ENCODE results near the gene SLC26A1.
"Not testable (repeated sequence)": the region's sequence is repeated elsewhere in the genome, so short reads cannot be mapped to it uniquely, and the experiment has no call there.

Gene SLC26A1

DNA sequence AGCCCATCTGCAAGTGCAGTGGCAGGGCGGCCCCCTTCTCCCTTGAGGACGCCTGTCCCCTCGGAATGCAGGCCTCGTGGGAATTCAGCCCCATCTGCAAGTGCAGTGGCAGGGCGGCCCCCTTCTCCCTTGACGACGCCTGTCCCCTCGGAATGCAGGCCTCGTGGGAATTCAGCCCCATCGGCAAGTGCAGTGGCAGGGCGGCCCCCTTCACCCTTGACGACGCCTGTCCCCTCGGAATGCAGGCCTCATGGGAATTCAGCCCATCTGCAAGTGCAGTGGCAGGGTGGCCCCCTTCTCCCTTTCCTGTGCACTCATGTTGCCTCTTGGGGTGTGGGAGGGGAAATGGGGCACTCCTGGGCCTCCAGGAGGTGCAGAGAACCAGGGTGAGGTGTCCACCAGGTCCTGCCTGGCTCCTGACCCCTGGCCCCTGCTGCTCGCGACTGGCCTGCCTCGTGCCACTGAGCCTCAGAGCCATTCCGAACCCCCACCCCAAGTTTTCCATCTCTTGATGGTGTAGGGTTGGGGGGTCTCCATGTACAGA, 6.8 kb upstream of the SLC26A1 start:
- in situ Hi-C loops (cut with MboI; ENCODE audit: low sequenced_read_pairs) = no loop called here

DNA sequence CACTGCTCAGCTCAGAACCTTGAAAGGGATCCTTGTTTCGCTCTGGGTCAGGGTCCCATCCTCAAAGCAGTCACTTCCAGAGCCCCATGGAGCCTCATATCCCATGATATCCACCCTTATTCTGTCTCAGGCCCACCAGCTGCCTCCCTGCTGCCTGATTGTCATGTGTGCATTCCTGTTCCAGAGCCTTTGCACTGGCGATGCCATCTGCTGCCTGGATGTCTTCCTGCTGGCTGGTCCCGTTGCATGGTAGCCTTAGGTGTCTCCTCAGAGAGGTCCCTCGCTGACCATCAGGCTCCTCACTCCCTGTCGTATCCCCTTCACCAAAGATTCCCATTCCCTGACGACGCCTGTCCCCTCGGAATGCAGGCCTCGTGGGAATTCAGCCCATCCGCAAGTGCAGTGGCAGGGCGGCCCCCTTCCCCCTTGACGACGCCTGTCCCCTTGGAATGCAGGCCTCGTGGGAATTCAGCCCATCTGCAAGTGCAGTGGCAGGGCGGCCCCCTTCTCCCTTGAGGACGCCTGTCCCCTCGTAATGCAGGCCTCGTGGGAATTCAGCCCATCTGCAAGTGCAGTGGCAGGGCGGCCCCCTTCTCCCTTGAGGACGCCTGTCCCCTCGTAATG, 6.1 kb upstream of the SLC26A1 start:
- in situ Hi-C loops (cut with MboI; ENCODE audit: low sequenced_read_pairs) = not testable (repeated sequence)

DNA sequence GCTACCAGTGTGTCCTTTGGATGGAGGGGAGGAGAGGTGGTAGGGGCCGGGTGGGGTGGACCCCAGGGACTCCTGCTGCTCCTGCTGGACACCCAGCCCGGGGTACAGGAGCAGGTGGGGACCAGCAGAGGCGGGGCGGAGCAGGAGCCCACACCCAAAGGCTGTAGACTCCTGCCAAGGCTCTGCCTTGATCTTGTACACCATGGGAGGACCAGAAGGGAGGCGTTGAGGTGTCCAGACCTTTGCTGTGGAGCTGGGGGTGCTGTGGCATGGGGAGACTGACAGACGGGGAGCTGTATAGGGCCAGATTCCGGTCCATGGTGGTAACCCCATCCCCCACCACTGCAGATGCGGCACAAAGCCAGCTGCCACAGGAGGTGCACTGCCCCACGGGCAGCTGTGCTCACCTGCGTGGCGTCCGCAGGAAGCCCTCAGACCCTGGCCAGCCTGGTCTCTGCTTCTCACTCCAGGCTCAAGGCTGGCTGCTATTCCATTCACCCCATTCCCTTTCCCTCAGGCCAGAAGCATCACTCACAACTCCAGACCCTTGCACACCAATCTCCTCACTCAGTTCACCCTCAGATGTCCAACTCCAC, 5.0 kb upstream of the SLC26A1 start:
- in situ Hi-C loops (cut with MboI; ENCODE audit: low sequenced_read_pairs) = no loop called here

DNA sequence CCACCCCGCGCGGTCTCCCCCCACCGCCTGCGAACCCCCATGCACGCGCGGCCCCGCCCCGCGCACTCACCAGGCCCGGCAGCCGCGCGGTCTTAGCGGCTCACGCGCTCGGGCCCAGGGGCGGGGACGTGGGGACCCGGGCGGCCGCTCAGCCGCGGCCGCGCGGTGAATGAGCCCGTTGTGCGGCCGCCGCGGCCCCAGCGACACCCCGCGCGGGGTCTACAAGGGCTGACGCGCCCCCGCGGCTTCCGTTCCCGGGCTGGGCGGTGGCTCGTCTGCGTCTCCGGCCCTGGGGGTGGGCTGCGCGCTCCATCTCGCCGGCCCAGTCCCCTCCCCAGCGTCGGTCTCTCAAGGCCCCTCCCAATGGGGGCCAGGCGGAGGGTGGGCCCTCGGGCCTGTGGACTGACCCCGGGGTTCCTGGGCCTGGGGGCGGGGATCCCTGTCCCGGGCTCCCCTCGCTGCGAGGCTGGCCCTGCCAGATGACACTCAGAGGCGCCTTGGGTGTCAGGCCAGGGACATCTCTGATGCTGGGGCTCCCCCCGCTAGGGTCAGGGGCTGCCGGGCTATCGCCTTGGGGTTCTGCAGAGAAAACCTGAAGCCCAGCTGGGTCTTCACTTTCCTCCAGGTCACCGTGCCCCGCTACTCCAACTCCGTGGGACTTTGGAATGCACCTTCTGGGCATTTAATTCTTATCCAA, 4.3 kb upstream of the SLC26A1 start:
- in situ Hi-C loops (cut with MboI; ENCODE audit: low sequenced_read_pairs) = no loop called here

DNA sequence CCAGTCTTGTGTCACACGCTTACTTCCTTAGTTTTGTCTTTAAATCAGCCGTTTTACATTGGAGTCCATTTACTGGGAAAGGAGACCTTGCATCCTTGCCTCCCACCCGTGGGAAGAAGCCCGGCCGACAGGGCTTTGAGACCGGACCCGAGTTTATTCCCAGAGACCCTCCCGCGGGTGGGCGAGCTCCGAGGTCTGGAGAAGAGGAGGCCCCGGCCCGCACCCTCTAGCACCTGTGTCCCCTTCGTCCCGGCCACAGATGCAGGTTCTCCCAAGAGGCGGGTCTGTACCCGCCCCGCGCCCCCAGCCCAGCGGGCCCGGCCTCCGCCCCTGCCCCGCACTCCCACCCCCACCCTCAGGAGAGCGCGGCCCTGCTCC, 3.8 kb upstream of the SLC26A1 start:
- in situ Hi-C loops (cut with MboI; ENCODE audit: low sequenced_read_pairs) = no loop called here

DNA sequence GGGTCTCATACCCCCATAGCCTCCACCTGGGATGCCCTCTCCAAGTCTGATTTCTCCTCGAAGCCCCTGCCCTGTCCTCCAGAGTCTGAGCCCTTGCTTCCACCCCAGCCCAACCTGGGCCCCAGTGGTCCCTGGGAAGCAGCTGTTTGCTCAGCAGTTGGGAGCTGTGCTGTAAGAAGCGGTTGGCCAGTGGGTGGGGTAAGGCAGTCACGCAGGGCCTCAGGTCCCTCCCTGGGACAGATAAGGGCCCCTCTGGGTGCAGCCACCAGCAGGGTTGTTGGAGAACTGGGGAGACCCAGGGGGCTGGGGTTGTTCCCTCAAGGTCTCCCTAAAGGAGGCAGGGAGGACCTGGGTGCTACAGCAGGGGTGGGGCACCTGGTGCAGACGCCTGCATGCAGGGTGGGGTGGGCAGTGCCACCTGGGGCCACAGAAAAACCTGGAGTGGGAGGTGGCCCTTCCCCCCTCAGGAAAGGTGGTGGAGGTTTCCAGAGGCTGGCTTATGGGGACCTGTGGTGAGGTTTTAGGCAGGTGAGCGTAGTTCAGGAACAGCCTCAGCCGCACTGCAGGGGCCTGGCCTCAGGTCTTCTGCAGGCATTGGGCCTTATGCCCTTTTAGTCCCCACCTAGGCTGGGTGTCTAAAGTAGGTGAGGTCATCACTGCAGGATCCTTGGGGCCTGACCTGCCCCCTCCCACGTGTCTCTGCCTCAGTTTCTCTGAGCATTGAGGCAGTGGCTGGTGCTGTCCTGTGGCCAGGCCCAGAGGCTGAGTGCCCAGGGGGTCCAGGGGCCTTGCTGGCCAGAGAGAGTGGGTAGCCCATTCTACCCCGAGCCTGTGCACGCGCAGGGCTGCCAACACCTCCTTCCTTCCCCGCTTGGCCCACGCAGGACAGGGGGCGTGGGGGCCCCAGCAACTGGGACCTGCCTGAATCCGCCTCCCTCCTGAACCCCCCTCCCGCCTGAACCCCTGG, 3.1 kb upstream of the SLC26A1 start:
- in situ Hi-C loops (cut with MboI; ENCODE audit: low sequenced_read_pairs) = no loop called here

DNA sequence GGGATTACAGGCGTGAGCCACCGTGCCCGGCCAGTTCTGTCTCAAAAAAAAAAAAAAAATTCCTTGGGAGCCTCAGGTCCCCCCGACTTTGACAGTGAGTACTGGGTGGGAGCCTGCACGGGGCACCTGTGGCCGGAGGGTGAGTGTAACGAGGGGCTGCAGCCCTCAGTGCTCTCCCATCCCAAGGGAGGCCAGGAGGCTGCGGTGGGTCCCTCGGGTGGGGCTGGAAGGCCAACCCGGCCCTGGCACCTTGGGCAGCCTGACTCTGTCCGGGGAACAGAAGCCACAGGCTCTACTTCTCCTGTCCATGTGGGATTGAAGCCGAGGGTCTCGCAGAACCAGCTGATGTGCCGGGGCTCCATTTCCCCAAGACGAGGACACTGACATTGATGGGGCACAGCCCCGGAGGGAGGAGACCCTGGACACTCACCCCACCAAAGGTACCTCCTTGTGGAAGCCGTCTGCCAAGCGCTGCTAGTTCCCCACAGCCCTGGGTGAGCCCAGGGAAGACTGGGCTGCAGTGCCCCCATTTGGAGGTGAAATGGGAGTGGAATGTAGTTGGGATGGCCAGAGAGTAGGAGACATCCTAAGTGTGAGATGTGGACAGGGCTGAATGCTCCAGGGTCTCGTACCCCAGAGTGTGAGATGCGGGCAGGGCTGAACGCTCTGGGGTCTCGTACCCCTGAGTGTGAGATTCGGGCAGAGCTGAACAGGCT, 2.3 kb upstream of the SLC26A1 start:
- in situ Hi-C loops (cut with MboI; ENCODE audit: low sequenced_read_pairs) = no loop called here

DNA sequence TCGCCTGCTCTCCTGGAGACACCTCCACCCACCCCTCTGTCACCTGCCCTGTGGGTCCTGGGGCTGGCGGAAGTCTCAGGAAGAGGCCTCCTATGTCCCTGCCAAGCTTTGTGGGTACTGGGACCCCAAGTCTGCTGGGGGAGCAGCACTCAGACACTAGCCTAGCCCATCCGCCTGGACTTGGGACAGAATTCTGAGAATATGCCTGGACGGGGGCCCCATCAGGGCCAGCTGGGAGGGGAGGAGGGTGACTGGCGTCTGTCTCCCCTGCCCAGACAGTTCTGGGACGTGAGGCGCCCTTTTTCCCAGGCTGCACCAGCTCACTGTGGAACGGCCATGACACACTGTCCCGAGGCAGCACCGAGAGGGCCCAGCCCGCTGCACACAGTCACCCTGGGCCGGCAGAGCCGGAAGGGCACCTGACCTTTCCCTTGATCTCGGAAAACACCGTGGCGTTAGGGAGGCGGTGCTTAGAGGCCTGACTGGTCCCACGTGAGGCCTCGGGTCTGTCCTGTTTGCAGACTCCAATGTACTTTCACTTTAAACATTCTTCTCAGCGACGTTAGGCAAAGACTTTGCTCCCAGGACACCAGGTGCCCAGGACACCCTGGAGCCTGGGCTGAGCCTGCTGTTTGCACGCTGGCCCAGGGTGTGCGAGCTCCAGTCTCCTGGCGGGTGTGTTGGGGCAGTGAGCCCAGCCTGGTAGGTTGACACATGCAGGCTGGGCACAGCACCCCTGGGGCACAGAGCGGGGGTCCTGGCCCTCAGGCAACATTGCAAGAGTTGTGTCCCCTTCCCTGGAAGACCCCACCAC, 700 bp downstream of the SLC26A1 start:
- in situ Hi-C loops (cut with MboI; ENCODE audit: low sequenced_read_pairs) = no loop called here

DNA sequence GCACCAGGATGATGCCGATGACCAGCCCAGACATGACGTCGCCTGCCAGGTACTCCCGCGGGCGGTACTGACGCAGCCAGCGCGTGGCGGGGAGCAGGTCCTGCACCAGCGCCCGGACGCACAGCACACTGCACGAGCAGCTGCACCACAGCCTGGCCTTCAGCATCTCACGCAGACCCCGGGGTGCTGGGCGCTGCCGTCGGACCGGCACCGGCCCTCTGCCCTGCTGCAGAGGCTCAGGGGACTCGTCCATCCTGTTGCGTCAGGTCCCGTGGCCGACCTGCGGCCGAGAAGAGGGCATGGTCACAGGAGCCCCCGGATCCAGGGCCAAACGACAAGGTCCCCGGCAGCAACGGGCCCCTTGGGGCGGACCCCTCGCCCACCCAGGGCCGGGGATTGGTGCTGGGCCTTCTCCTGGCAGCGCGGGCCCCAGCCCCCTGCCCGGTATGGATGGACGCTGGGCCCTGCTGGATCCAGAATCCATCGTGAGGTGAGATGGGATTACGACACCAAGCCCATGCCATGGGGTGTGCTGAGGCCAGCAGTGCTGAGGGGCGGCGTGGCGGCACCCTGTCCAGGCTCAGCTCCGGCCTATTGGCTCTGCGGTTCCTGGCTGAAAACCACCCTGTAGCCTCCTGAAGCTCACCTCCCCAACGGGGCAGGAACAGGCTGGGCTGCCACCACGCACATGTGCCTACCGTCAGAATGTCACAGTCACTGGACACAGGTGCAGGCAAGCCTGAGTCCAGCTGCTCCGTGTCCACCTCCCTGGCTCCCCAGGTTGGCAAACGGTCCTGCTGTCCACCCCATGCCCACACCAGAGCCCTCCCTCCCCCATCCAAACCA, 1.5 kb downstream of the SLC26A1 start:
- in situ Hi-C loops (cut with MboI; ENCODE audit: low sequenced_read_pairs) = no loop called here

DNA sequence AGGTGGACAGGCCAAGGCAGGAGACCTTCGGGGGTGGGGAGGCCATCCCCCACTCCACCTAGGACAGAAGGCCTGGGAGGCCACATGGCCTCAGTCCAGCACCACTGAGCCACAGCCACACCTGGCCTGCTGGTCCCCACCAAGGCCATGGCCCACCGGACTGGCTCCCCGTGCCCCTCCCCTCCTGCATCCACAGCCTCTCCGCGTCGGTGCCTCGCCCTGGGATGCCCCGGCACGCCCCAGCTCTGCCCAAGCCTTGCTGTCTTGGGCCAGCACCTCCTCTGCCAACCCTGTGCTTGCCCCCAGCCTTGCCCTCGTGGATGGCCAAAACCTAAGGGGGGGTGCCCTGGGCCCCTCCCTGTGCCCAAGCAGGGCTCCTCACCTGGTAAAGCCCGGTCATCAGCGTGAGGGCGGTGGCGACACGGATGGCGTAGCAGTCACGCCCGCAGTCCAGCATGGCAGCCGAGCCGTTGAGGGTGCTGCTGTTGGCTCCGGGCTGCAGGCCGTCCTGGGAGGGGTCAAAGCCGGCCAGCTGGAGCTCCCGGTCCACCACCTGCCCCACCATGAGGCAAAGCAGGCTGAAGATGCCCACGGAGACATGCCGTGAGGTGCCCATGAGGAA, 2.3 kb downstream of the SLC26A1 start:
- in situ Hi-C loops (cut with MboI; ENCODE audit: low sequenced_read_pairs) = no loop called here

DNA sequence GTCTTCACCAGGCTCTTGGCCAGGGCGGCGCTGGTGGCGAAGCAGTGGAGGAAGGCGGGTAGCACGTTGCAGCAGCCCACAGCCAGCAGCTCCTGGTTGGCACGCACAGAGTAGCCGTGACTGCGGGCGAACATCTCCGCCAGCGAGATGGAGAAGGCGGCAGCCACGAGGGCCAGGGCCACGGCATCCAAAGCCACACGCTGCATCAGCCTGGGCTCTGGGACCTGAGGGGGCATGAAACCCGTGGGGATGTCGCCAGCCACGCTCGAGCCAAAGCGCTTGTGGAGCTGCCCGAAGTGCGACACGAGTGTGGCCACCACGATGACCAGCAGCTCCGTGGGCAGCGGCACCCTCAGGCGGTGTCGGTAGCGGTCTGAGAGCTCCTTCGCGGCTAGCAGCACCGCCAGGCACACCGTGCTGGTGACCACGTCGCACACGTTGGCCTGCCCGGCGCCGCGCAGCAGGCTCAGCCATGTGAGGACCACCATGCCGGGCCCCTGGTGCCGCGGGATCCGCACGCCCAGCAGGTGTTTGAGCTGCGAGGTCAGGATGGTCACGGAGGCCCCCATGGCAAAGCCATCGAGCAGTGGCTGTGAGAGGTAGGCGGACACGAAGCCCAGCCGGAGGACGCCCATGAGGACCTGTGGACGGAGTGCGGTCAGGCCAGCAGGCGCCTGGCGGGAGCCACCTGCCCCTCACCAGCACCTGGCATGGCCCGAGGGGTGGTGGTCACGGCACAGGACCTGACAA, 3.3 kb downstream of the SLC26A1 start:
- in situ Hi-C loops (cut with MboI; ENCODE audit: low sequenced_read_pairs) = no loop called here

DNA sequence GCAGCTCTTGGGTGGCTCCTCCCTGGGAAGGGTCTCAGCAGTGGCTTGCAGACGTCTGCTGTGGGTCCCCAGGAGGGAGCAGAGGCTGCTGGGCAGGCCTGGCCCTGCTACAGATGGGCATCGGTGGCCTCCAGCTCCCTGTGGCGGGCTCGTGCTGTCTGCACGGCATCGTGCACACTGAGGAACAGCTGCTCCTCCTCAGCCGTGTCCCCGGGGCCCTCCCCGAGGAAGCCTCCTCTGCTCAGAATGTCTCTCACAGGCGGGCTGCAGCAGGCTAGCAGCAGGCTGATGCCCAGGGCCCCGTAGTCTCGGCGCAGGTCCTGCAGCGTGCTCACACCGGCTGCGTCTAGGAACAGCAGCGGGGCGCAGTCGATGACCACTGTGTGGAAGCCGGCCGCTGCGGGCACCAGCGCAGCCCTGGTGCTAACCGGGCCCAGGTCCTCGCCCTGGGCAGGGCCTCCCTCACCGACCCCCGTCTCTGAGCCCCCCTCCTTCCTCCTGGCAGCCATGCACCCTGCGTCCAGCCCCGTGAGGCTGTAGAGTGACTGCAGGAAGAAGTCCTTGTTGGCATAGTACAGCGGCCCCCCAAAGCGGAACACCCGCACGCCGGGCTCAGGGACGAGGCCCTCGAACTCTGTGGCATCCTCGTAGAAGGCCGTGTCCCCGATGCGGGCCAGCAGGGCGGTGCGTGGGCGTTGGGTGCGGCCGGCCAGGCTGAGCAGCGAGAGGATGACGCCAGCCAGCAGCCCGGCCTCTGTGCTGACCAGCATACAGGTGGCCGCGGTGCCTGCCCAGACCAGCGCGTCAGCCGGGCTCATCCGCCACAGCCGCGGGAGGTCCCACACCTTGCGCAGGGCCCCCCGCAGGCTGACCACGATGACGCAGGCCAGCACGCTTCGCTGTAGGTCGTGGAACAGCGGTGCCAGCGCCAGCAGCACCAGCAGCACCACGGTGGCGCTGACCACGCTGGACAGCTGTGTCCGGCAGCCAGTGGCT, 4.2 kb downstream of the SLC26A1 start:
- in situ Hi-C loops (cut with MboI; ENCODE audit: low sequenced_read_pairs) = no loop called here

DNA sequence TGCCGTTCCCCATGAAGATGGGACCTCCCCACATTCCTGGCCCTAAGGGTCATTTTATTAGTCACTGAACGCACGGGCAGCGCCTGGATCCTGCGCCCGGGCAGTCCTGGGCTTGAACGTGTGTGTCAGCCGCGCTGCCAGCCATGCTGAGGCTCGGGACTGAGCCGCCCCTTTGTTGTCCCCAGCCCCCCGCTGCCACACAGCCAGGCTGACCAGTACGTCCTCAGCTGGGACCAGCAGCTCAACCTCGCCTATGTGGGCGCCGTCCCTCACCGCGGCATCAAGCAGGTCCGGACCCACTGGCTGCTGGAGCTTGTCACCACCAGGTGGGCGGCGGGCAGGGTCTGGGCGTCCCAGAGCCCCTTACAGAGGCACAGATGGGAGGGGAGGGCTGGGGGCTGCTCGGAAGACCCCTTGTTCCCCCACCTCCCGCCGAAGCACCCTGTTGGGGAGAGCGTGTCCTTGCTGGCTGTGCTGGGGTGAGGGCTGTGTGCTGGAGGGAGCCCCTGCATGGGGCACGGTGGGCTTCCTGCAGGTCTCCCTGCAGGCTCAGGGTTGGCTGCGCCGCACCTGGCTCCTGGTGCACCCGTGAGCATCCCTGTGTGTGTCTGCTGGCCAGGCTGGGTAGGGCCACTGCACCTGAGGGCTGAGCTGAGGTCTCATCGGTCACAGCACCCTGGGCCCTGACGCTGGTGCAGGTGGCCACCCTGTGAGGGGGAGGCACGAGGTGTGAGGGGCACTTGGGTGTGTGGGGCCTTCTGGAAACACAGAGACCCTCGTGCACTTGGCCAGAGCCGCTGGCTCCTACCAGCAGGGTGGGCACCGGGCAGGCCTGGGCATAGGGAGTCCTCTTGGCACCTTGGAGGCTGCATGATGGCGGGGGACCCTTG, 5.3 kb downstream of the SLC26A1 start:
- in situ Hi-C loops (cut with MboI; ENCODE audit: low sequenced_read_pairs) = no loop called here

DNA sequence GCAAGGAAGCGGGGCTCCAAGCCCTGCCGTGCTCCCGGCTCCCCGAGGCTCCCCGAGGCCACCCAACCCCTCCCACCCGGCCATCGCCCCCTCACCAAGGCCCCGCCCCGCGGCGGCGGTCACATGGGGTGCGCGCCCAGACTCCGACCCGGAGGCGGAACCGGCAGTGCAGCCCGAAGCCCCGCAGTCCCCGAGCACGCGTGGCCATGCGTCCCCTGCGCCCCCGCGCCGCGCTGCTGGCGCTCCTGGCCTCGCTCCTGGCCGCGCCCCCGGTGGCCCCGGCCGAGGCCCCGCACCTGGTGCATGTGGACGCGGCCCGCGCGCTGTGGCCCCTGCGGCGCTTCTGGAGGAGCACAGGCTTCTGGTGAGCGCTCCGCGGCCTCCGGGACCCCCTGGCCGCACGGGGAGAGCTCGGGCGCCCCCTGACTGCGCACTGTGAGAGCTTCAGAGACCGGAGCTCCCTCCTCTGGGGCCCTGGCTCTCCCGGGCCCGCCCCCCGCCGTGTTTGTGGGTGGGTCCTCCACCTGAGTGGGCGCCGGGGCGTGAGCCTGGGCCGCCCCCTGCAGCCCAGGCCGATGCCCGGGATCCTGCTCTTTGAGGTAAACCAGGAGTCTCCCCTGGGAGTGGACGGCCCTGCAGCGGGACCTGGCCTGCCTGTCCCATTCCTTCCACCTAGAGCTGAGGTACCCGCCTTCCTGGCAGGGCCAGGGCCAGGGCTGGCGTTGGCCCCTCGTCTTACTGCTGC, 6.2 kb downstream of the SLC26A1 start, which contains the start of gene IDUA:
TSS of gene IDUA (plus strand) at position 166 of the 745 bp plus-strand sequence. CDS start at position 207, 41 bp downstream.
- in situ Hi-C loops (cut with MboI; ENCODE audit: low sequenced_read_pairs) = no loop called here

Measured in hTERT RPE-1 (cell line).